ENCODE results near the gene PLCD1. TPM values are rescaled to one million over a fixed set of nuclear protein-coding genes. Genes with fewer than 3 reads are reported as not detected.
"Not testable (repeated sequence)": the region's sequence is repeated elsewhere in the genome, so short reads cannot be mapped to it uniquely, and the experiment has no call there.

PLCD1 gene
- total RNA-seq, 1 donor from 2014 or later = 6.5 TPM

DNA sequence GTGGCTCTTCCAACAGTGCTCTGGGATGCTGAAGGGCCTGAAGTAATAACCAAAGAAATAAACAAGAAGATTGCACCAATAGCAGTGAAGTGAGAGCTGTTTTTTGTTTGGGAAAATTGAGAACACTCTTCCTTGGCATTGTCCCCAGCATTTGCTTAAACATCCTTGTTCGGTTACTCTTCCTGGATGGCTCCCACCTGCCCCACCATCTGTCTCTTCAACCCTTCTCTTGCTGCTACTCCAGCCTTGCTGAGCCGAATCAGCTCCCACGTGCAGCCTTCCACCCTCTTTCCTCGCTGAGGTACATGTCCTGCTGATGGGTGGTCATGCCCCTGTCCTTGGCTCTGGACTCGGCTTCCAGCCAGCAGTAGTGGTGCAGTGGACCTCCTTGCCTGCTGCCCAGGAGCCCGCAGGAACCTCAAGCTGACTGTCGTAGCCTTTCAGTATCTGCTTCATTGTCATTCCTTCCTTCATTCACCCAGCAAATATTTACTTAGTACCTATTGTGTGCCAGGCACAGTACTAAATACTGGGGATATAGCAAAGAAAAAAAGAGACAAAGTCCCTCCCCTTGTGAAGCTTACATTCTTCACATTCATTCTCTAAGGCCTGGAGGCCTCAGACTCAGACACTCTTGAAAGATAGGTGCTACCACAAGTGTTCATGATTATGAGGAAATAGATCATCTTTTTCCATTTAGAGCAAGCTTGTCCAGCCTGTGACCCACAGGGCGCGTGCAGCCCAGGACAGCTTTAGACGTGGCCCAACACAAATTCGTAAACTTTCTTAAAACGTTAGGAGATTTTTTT lies 56.0 kb downstream of the PLCD1 start:
- intact Hi-C loops (cut with micrococcal nuclease) = loop anchor here (1.0 kb wide), 5 partner anchors 30 to 507 kb away; no protein-coding TSS in a partner anchor
- CTCF ChIA-PET = interaction anchor here (0.7 to 4.1 kb wide), 9 partner anchors 29 to 512 kb away, joined by 3 to 25 read pairs (median 4); partner anchors contain the start of gene DLEC1
- TF ChIP-seq, protein P1, sequence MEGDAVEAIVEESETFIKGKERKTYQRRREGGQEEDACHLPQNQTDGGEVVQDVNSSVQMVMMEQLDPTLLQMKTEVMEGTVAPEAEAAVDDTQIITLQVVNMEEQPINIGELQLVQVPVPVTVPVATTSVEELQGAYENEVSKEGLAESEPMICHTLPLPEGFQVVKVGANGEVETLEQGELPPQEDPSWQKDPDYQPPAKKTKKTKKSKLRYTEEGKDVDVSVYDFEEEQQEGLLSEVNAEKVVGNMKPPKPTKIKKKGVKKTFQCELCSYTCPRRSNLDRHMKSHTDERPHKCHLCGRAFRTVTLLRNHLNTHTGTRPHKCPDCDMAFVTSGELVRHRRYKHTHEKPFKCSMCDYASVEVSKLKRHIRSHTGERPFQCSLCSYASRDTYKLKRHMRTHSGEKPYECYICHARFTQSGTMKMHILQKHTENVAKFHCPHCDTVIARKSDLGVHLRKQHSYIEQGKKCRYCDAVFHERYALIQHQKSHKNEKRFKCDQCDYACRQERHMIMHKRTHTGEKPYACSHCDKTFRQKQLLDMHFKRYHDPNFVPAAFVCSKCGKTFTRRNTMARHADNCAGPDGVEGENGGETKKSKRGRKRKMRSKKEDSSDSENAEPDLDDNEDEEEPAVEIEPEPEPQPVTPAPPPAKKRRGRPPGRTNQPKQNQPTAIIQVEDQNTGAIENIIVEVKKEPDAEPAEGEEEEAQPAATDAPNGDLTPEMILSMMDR (IDR thresholded peaks at IDR 0.05) = no peak
- no peak overlapping the region for H3K27ac Mint-ChIP-seq
- DNase-seq (no peak), ATAC-seq (ENCODE audit: low read depth) (no peak)
- no peaks in the 10 kb centered on the region for H3K36me3 Mint-ChIP-seq (ENCODE audit: low read depth)
- no peaks in the 10 kb centered on the region for H3K4me1 Mint-ChIP-seq
- no peaks in the 10 kb centered on the region for H3K9me3 Mint-ChIP-seq
- H3K27me3 Mint-ChIP-seq = no peaks in the 10 kb centered on the region
- POLR2A ChIA-PET = no interaction called here
- H3K4me3 Mint-ChIP-seq = no peak overlapping the region

DNA sequence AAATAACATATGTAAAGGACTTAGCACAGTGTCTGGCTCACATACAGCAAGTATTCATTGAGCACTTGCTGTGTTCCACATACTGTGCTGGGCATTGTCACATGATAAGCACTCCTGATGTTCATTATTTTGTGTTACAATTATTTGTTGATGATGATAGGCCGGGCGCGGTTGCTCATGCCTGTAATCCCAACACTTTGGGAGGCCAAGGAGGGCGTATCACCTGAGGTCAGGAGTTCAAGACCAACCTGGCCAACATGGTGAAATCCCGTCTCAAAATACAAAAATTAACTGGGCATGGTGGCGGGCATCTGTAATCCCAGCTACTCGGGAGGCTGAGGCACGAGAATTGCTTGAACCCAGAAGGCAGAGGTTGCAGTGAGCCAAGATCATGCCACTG lies 57.4 kb downstream of the PLCD1 start:
- CTCF ChIA-PET = interaction anchor here (4.1 kb wide), 1 partner anchor 31 kb away, joined by 25 read pairs; no protein-coding TSS in a partner anchor
- H3K4me3 Mint-ChIP-seq; POLR2A ChIA-PET; H3K27ac Mint-ChIP-seq; ATAC-seq (ENCODE audit: low read depth); DNase-seq; H3K4me1 Mint-ChIP-seq; intact Hi-C loops (cut with micrococcal nuclease); H3K9me3 Mint-ChIP-seq; H3K27me3 Mint-ChIP-seq; H3K36me3 Mint-ChIP-seq (ENCODE audit: low read depth): not testable (repeated sequence)

DNA sequence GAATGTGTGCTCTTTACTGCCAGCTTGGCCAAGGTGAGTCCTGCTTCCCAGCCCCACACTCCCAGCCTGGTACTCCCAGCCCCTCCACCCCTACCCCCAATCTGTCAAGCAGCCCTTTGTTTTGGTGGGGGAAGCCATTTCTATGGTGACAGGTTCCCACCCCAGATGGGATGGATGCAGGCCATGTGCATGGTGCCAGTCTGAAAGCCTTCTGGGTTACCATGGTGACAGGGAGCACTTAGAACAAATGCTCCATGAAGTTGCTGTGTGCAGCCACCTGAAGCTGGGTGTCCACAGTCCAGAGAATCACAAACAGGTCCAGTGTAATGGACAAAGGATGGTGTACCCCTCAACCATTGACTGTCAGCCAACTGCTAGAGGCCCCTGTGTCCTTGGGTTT lies 58.0 kb downstream of the PLCD1 start:
- ATAC-seq (ENCODE audit: low read depth) (no peak), DNase-seq (no peak)
- H3K9me3 Mint-ChIP-seq = no peaks in the 10 kb centered on the region
- no peaks in the 10 kb centered on the region for H3K4me1 Mint-ChIP-seq
- no peak overlapping the region for H3K27ac Mint-ChIP-seq
- TF ChIP-seq, protein P1 (IDR thresholded peaks at IDR 0.05) = no peak
- H3K36me3 Mint-ChIP-seq (ENCODE audit: low read depth) = no peaks in the 10 kb centered on the region
- ChIA-PET POLR2A (no interaction called here), CTCF (no interaction called here)
- H3K4me3 Mint-ChIP-seq = no peak overlapping the region
- peaks cover 1% of the 10 kb centered on the region for H3K27me3 Mint-ChIP-seq
- intact Hi-C loops (cut with micrococcal nuclease) = no loop called here

DNA sequence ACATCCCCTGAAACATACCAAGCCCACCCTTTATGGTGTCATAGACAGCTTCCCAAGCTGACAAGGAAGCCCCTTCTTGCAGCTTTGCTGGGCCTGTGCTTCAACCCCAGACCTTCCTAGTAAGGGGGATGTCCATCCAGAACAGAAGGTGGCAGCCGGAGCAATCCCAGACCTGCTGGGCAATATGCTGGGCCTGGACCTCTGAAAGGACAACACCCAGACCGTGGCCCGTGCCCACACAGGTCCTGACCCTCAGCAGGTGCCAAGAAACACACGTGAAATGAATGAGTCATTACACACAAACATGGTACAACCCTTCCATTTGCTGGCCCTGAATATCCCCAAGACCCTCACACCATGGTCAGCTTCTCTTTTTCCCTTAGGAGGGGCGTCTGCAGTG lies 58.6 kb downstream of the PLCD1 start:
- H3K36me3 Mint-ChIP-seq (ENCODE audit: low read depth) = no peaks in the 10 kb centered on the region
- intact Hi-C loops (cut with micrococcal nuclease) = no loop called here

DNA sequence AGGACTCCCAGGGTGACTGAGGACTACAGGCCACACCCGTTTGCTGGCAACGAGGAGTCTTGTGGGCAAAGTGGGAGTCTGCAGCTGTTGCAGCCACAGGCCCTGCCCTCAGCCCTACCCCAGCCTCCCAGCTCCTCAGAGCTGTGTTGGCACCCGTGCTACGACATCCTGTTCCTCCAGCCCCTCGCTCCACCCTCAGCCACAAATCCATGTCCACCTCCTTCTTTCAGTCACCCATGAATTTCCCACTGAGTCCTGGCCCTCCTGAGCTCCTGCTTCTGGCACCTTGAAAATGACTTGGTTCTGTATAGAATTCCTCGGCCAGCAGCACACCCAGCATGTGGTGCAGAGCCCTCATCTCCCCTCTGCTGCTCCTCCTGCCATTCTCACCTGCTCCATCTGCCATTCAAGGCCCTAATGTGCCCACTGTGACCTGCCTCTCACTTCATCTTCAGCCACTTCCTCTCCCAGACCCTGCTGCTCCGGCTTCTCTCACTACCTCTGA lies 59.8 kb downstream of the PLCD1 start:
- TF ChIP-seq, protein P1 (IDR thresholded peaks at IDR 0.05) = no peak
- Mint-ChIP-seq H3K36me3 (ENCODE audit: low read depth) (no peaks in the 10 kb centered on the region), H3K27ac (no peak overlapping the region), H3K4me1 (no peaks in the 10 kb centered on the region), H3K9me3 (no peaks in the 10 kb centered on the region), H3K27me3 (peaks cover 2% of the 10 kb centered on the region), H3K4me3 (no peak overlapping the region)
- CTCF ChIA-PET = interaction anchor here (1.2 to 2.0 kb wide), 2 partner anchors 32 to 114 kb away, joined by 3 to 7 read pairs; no protein-coding TSS in a partner anchor
- DNase-seq (no peak), ATAC-seq (ENCODE audit: low read depth) (no peak)
- intact Hi-C loops (cut with micrococcal nuclease) = no loop called here
- POLR2A ChIA-PET = no interaction called here

More for the DNA sequence above, 58.6 kb downstream of the PLCD1 start:
- CTCF ChIA-PET = interaction anchor here (1.2 to 2.0 kb wide), 2 partner anchors 31 to 116 kb away, joined by 3 to 7 read pairs; no protein-coding TSS in a partner anchor
- Mint-ChIP-seq H3K4me1 (no peaks in the 10 kb centered on the region), H3K9me3 (no peaks in the 10 kb centered on the region), H3K4me3 (no peak overlapping the region), H3K27ac (no peak overlapping the region), H3K27me3 (peaks cover 2% of the 10 kb centered on the region)
- POLR2A ChIA-PET = no interaction called here
- DNase-seq (no peak), ATAC-seq (ENCODE audit: low read depth) (no peak)
- TF ChIP-seq, protein P1 (IDR thresholded peaks at IDR 0.05) = no peak

Measured in activated B cell treated with CpG ODN at 0.5 μM for 24 hours (primary cell).